C4-2B (cell line): ENCODE data around the gene DNAJC15.

Experiments used
- H3K27ac ChIP-seq: fragments of 450-650 bp; 2 replicates; pipeline ENCODE4 v1.5.1; 2017
- ZFX ChIP-seq: fragments of 450-650 bp; IDR thresholded peaks from 2 replicates; pipeline ENCODE4 v1.6.1; 2017
- TF ChIP-seq, protein P1 (sequence below): fragments of 450-650 bp; conservative IDR thresholded peaks from 2 replicates; pipeline ENCODE4 v1.5.1; 2017; ENCODE audit warnings: mild to moderate bottlenecking

Gene DNAJC15

DNA sequence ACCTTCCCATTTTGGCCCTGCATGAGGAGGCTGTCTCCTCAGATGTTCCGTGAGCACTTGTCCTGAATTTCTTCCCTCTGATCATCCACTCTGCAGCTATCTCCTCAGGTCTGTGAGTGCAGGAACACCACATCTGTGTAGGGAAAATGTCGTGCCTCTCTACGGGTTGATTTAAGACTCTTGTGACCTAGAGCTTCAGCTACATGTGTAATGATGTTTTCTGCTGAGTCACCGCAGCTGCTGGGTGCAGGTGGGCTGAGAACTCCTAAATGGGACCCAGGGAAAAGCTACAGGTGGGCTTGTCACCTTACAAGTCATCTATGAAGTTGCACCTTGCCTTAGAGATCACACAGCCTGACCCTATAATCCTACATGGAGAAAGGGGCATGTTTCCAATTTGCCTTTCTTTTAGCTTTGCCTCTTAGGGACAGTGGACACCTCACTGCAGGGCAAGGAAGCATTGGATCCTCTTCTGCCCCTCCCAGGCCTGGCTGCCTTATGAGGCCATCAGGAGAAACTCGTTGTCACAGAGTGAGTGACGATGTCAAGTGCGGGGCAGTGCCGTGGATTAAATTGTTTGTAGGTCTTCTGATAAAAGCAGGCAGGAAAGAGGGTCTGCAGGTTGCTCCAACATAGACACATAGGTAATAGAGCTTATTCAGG, 122.3 kb downstream of the DNAJC15 start:
- TF ChIP-seq, protein P1, sequence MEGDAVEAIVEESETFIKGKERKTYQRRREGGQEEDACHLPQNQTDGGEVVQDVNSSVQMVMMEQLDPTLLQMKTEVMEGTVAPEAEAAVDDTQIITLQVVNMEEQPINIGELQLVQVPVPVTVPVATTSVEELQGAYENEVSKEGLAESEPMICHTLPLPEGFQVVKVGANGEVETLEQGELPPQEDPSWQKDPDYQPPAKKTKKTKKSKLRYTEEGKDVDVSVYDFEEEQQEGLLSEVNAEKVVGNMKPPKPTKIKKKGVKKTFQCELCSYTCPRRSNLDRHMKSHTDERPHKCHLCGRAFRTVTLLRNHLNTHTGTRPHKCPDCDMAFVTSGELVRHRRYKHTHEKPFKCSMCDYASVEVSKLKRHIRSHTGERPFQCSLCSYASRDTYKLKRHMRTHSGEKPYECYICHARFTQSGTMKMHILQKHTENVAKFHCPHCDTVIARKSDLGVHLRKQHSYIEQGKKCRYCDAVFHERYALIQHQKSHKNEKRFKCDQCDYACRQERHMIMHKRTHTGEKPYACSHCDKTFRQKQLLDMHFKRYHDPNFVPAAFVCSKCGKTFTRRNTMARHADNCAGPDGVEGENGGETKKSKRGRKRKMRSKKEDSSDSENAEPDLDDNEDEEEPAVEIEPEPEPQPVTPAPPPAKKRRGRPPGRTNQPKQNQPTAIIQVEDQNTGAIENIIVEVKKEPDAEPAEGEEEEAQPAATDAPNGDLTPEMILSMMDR: no peak
- TF ChIP-seq ZFX: no peak
- no peak overlapping the region for H3K27ac ChIP-seq

DNA sequence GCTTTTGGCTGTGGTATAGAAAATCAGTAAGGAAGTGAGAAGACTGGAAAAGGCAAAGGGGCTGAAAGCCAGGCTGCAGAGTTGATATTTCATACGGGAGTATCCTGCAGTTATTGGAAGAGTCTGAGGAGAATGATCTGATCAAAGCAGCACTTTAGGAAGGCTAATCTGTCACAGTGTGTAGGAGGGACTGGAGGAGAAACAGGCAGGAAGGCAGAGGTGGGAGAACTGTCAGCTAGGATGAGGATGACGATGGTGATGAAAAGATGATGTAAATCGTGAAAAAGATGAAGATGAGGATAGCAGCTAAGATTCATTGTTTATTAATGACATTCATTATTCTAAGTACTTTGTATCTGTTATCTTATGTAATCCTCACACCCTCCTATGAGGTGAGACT, 123.0 kb downstream of the DNAJC15 start:
- TF ChIP-seq, protein P1: no peak
- TF ChIP-seq ZFX: no peak
- H3K27ac ChIP-seq: no peak overlapping the region

DNA sequence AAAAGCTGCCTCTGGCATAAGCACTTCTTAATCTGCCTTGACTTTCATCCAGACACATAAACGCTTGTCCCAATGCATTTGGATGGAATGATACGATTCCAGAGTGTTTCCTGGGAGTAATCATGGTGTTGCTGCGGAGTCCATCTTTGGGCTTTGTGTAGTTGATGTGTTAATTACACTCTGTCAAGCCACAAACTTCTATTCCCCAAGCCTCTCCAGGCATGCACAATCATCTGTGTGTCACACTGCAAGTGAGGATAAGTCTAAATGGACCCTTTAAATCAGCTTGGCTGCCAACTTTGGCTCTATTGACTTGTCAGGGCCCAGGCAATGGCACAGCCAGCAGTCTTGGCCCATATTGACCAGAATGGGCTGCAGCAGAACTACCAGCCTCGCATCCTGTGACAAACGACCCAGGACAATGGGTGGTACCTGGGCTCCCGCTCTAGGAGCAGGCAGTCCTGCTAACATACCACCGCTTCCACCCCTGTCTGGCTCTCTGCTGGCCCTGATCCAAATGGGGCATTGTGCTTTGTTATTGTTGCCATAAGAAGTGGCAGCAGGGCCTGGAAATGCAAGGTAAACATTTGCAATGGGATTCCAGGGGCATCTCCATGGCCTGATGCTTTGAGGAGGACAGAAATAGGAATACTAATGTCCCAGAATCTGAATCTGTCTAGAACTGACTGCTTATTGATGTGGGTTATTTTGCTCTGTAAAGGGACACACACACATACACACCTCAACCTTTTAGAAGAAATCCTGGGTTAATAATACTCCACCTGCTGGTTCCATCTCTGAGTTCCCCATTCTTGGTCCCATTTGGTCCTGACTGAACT, 127.2 kb downstream of the DNAJC15 start:
- H3K27ac ChIP-seq: no peak overlapping the region
- TF ChIP-seq ZFX: no peak
- TF ChIP-seq, protein P1: no peak

DNA sequence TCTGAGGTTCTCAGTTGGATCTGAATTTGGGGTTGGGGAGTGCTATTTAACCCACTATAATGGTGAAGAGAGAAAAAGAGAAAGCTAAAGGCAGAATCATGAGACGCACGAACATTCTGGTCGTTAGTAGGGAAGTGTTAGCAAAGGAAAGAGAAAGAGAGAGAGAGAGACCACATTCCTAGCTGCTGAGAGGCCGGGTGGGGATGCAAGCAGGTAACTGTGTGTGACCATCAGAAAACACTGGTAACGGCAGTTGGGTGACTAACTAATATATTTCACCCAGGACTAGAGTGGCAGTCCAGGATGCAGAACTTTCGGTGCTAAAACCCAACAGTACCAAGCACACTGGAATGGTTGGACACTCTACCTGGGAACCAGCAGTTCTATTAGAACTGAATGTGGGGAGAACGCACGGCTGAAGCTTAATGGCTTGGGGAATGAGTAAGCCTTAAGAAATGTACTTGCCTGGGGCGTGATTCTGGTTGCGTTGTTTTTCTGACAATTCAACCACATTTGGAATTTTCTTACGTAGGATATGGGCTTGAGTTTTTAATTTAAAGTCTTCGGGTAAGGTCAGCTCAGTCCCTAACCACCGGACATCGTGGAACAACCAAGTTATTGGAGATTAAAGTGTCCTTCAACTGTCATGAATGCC, 130.2 kb downstream of the DNAJC15 start:
- no peak overlapping the region for H3K27ac ChIP-seq
- TF ChIP-seq, protein P1: no peak
- TF ChIP-seq ZFX: no peak

DNA sequence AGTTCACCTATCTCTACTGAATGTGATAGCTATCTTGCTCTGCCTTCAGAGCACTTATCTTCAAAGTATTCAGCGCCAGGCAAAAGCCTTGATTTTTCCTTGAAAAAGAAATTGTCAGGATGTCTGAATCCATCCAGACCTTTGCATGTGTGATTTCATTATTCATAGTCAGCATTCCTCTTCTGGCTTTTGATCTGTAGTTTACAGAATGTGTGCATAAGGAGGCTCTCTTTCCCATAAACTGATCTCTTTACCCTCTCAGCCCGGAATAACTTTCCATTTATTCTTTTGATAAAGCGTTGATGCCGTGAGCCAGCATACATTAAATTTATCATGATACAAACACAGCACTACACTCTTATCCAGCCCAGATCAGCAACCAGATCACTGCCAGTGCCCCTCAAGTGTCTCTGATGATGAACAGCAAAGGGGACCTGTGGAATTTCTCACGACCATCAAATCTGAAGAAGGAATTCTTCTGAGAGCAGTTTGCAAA, 130.8 kb downstream of the DNAJC15 start:
- TF ChIP-seq ZFX: no peak
- TF ChIP-seq, protein P1: peak; percentile 36
- H3K27ac ChIP-seq: no peak overlapping the region

DNA sequence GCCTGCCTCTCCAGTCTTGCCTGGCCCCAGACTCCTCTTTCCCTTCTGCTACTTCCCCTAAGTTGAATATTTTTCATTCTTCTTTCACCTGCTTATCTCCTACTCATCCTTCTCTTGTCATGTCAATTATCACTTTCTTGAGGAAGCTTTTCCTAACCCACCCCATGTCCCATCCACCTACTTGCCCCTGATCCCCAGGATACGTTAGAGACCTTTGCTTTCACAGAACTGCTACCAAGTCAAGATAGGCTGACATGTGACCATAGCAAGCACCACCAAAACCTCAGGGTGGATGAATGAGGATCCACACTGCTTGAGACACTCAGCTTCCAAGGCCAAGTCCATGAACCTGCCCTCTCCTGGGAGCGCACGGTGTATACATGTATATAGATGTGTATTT, 131.5 kb downstream of the DNAJC15 start:
- no peak overlapping the region for H3K27ac ChIP-seq
- TF ChIP-seq, protein P1: no peak
- TF ChIP-seq ZFX: no peak

DNA sequence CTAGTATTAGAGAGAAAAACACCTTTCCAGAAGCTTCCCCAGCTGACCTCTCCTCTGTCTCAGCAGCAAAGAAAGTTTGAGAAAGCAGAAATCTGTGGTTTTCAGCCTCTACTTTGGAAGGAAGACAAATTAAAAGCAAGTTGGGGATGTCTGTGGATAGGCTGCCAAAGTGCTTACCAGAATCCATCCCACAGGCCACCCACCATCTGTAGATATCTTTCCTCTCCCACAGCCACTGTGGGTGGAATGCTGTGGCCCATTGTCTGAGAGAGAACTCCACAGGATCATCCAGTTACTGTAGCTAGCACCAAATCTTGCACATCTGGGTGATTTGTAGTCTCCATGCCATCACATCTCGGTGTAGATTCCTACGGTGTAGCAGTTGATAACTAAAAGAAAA, 133.5 kb downstream of the DNAJC15 start:
- TF ChIP-seq, protein P1: no peak
- TF ChIP-seq ZFX: no peak
- H3K27ac ChIP-seq: no peak overlapping the region
